IMR-90 (cell line): ENCODE measurements around the gene ARPC1A. TPM values are rescaled to one million over a fixed set of nuclear protein-coding genes. Genes with fewer than 3 reads are reported as not detected.

Source experiments
- ATAC-seq: fragments of 200-7000 bp; cut with Tn5 transposase; 2 replicates; pipeline ENCODE4 v1.9.1; 2020; ENCODE audit warnings: low read depth, mild to moderate bottlenecking, moderate library complexity
- BruUV-seq: library from RNA; stranded (reverse); fragments of 400-500 nt; replicated peaks from 2 replicates; lab custom pipeline; 2021; lab: Mats Ljungman, UMichigan
- CTCF ChIA-PET: fragments of 300-600 bp; formaldehyde crosslinking; extraction: SDS; loops from one replicate; lab custom pipeline; 2021; ENCODE audit warnings: antibody characterized with exemption; lab: Yijun Ruan, JAX
- POLR2A ChIA-PET: fragments of 300-600 bp; sonication (Branson Sonifier 250); formaldehyde crosslinking; loops from one replicate; lab custom pipeline; 2022; ENCODE audit warnings: antibody characterized with exemption; ENCODE audit not compliant: unreplicated experiment; lab: Charles Lee
- DNase-seq: peaks from one replicate; pipeline ENCODE4 v3.0.0; 2013
- H2AFZ ChIP-seq: replicated peaks from 2 replicates; pipeline ENCODE3; 2013; ENCODE audit warnings: low read length, mild to moderate bottlenecking; ENCODE audit not compliant: poor library complexity
- H2AK5ac ChIP-seq: 2 replicates; pipeline ENCODE4 v1.6.1; 2013; ENCODE audit warnings: low read depth, low read length, inconsistent platforms
- H2AK9ac ChIP-seq: replicated peaks from 2 replicates; pipeline ENCODE3; 2013; ENCODE audit warnings: mild to moderate bottlenecking, low read depth, low read length, moderate library complexity; ENCODE audit not compliant: poor library complexity
- H2BK120ac ChIP-seq: 2 replicates; pipeline ENCODE4 v1.6.1; 2013; ENCODE audit warnings: low read depth, low read length, inconsistent platforms
- H2BK15ac ChIP-seq: 3 replicates; pipeline ENCODE4 v1.6.1; 2013; ENCODE audit warnings: low read depth, low read length, inconsistent platforms
- H2BK20ac ChIP-seq: 2 replicates; pipeline ENCODE4 v1.6.1; 2013; ENCODE audit warnings: low read depth, mild to moderate bottlenecking, inconsistent platforms, low read length, moderate library complexity
- H2BK5ac ChIP-seq: 2 replicates; pipeline ENCODE4 v1.6.1; 2013; ENCODE audit warnings: mild to moderate bottlenecking, low read depth, low read length, inconsistent platforms; ENCODE audit not compliant: poor library complexity, severe bottlenecking
- H3K14ac ChIP-seq: replicated peaks from 2 replicates; pipeline ENCODE4 v1.6.1; 2013; ENCODE audit warnings: low read depth, low read length, inconsistent platforms
- H3K18ac ChIP-seq: 2 replicates; pipeline ENCODE4 v1.6.1; 2013; ENCODE audit warnings: low read depth, low read length, control low read depth
- H3K23ac ChIP-seq: 2 replicates; pipeline ENCODE4 v1.6.1; 2013; ENCODE audit warnings: low read depth, low read length, inconsistent platforms
- H3K27ac ChIP-seq: 2 replicates; pipeline ENCODE4 v1.5.1; 2013; ENCODE audit warnings: mild to moderate bottlenecking, control low read depth, low read length; ENCODE audit not compliant: insufficient read depth
- H3K27me3 ChIP-seq: 2 replicates; pipeline ENCODE4 v1.6.1; 2013; ENCODE audit warnings: low read length; ENCODE audit not compliant: control insufficient read depth, insufficient read depth
- H3K36me3 ChIP-seq: 2 replicates; pipeline ENCODE4 v1.6.1; 2013; ENCODE audit warnings: low read length, mixed read lengths; ENCODE audit not compliant: control insufficient read depth, insufficient read depth
- H3K4ac ChIP-seq: 2 replicates; pipeline ENCODE4 v1.6.1; 2013; ENCODE audit warnings: low read depth, low read length, inconsistent platforms
- H3K4me1 ChIP-seq: 2 replicates; pipeline ENCODE4 v1.6.1; 2013; ENCODE audit warnings: low read length, mixed read lengths; ENCODE audit not compliant: control insufficient read depth, insufficient read depth
- H3K4me2 ChIP-seq: 2 replicates; pipeline ENCODE4 v1.6.1; 2013; ENCODE audit warnings: low read depth, mild to moderate bottlenecking, control low read depth, low read length, moderate library complexity
- H3K4me3 ChIP-seq: 2 replicates; pipeline ENCODE4 v1.5.1; 2013; ENCODE audit warnings: low read depth, mild to moderate bottlenecking, control low read depth, low read length, moderate library complexity; ENCODE audit not compliant: insufficient read depth
- H3K56ac ChIP-seq: 2 replicates; pipeline ENCODE4 v1.6.1; 2013; ENCODE audit warnings: low read length, inconsistent platforms; ENCODE audit not compliant: insufficient read depth; ENCODE audit errors: extremely low read depth
- H3K79me1 ChIP-seq, 2 experiments: 2 replicates each; pipeline ENCODE4 v1.6.1; 2013; ENCODE audit warnings: low read length in 2 of 2, inconsistent platforms in 1 of 2, low read depth in 1 of 2
- H3K9ac ChIP-seq: 2 replicates; pipeline ENCODE4 v1.6.1; 2013; ENCODE audit warnings: low read depth, low read length, control low read depth
- H3K9me1 ChIP-seq: 2 replicates; pipeline ENCODE4 v1.6.1; 2013; ENCODE audit warnings: low read length, inconsistent platforms; ENCODE audit not compliant: insufficient read depth
- H3K9me3 ChIP-seq: 2 replicates; pipeline ENCODE4 v1.6.1; 2013; ENCODE audit warnings: low read length; ENCODE audit not compliant: control insufficient read depth, insufficient read depth
- H4K20me1 ChIP-seq: 2 replicates; pipeline ENCODE4 v1.6.1; 2013; ENCODE audit warnings: low read length, inconsistent platforms; ENCODE audit not compliant: insufficient read depth
- H4K5ac ChIP-seq: 2 replicates; pipeline ENCODE4 v1.6.1; 2013; ENCODE audit warnings: mild to moderate bottlenecking, low read depth, low read length, control low read depth
- H4K8ac ChIP-seq, 2 experiments: 2 replicates each; pipeline ENCODE4 v1.6.1; 2013; ENCODE audit warnings: low read depth in 2 of 2, low read length in 2 of 2, control low read depth in 1 of 2, inconsistent platforms in 1 of 2
- H4K91ac ChIP-seq: 2 replicates; pipeline ENCODE4 v1.6.1; 2013; ENCODE audit warnings: low read depth, low read length, inconsistent platforms; ENCODE audit not compliant: insufficient read depth
- BHLHE40 ChIP-seq: fragments of 150-350 bp; IDR thresholded peaks from 2 replicates; pipeline ENCODE4 v1.6.1; 2016; ENCODE audit warnings: mild to moderate bottlenecking, low read depth, low read length
- MAFK ChIP-seq: IDR thresholded peaks from 2 replicates; pipeline ENCODE4 v1.6.1; 2012; ENCODE audit warnings: low read depth, low read length, improper control_type of control experiment
- MXI1 ChIP-seq: IDR thresholded peaks from 2 replicates; pipeline ENCODE4 v1.6.1; 2012; ENCODE audit warnings: low read depth, mild to moderate bottlenecking, low read length, moderate library complexity, borderline replicate concordance
- NFE2L2 ChIP-seq: fragments of 150-350 bp; IDR thresholded peaks from 2 replicates; pipeline ENCODE4 v1.6.1; 2016; ENCODE audit warnings: low read depth, mild to moderate bottlenecking, low read length
- RAD21 ChIP-seq: IDR thresholded peaks from 2 replicates; pipeline ENCODE4 v1.6.1; 2012; ENCODE audit warnings: low read length, improper control_type of control experiment
- RFX5 ChIP-seq: IDR thresholded peaks from 2 replicates; pipeline ENCODE4 v1.8.0; 2012; ENCODE audit warnings: low read depth, mild to moderate bottlenecking, low read length, moderate library complexity
- SMC3 ChIP-seq: fragments of 150-350 bp; IDR thresholded peaks from 2 replicates; pipeline ENCODE4 v1.6.1; 2016; ENCODE audit warnings: low read depth, mild to moderate bottlenecking, antibody characterized with exemption, low read length, moderate library complexity
- WGBS, 2 experiments: methylation state at CpG; one replicate each; pipeline versions ENCODE4 v1.1.5 to v1.1.7; 2013; ENCODE audit warnings: missing lambda C conversion rate in 2 of 2; ENCODE audit not compliant: insufficient read length in 1 of 2; ENCODE audit errors: extremely low coverage in 2 of 2; 5-methylcytosine and 5-hydroxymethylcytosine counted together
- dilution Hi-C: fragments of 300-500 bp; cut with HindIII; formaldehyde crosslinking; loops from one replicate; pipeline ENCODE4 v1.14.3; 2018; ENCODE audit warnings: low sequenced_read_pairs; ENCODE audit not compliant: unreplicated experiment
- in situ Hi-C: fragments of 300-500 bp; cut with MboI; formaldehyde crosslinking; loops from 3 replicates; pipeline ENCODE4 v1.14.3; 2019; ENCODE audit warnings: low sequenced_read_pairs, inconsistent platforms, mixed read lengths
- intact Hi-C: fragments of 100-400 bp; cut with micrococcal nuclease; formaldehyde crosslinking; loops from 2 replicates; pipeline ENCODE4 v1.10.0; 2022
- polyA plus RNA-seq, 3 experiments: library from polyadenylated mRNA; depleted of rRNA; stranded (reverse); fragments of >200 nt; gene quantifications; 2 replicates each; pipeline ENCODE4 v1.2.3, GENCODE V29; 2012; ENCODE audit warnings: low replicate concordance in 1 of 3
- total RNA-seq: library from RNA; depleted of rRNA; stranded (reverse); fragments of >200 nt; gene quantifications from 2 replicates; pipeline ENCODE4 v1.2.3, GENCODE V29; 2012
- TF ChIP-seq, protein P1 (sequence below): conservative IDR thresholded peaks from 2 replicates; pipeline ENCODE4 v1.5.1; 2012; ENCODE audit warnings: mild to moderate bottlenecking, low read depth, low read length, improper control_type of control experiment

The ARPC1A gene
- total and polyA plus RNA-seq, 2 of the 4 experiments (the other 2 are of a cell fraction) = 253 to 327 TPM

GRCh38 chr7:99404235-99404976, 78.7 kb downstream of the ARPC1A start:
- DNase-seq (peak; percentile 59), ATAC-seq (0 out of 2 replicates have a peak, but pooled peaks have one; percentile 2)
- peaks cover 8% of the 10 kb centered on the region; the same call in 1 of the 2 replicates for H3K4me1 ChIP-seq
- no peak overlapping the region for H3K23ac ChIP-seq
- H3K36me3 ChIP-seq = peaks cover 42% of the 10 kb centered on the region
- H3K4me3 ChIP-seq = no peak overlapping the region
- ChIA-PET POLR2A (interaction anchor here (0.6 kb wide), 1 partner anchor 659 kb away, joined by 3 read pairs; no protein-coding TSS in a partner anchor), CTCF (no interaction called here)
- intact Hi-C loops = no loop called here
- no peak overlapping the region for H2BK20ac ChIP-seq
- H2BK5ac ChIP-seq = no peak overlapping the region
- no peak overlapping the region for H2AK5ac ChIP-seq
- H2BK120ac ChIP-seq = no peak overlapping the region
- H3K9ac ChIP-seq = no peak overlapping the region
- no peak overlapping the region for H4K8ac ChIP-seq
- H3K14ac ChIP-seq = no peak overlapping the region
- in situ Hi-C loops = no loop called here
- peak overlapping the region; percentile 1 for H2AFZ ChIP-seq
- H3K56ac ChIP-seq = no peak overlapping the region
- dilution Hi-C loops = no loop called here
- H3K79me1 ChIP-seq = peaks cover 18 to 77% of the 10 kb centered on the region in 2 experiments
- H3K9me3 ChIP-seq = no peaks in the 10 kb centered on the region
- H3K4ac ChIP-seq = no peak overlapping the region
- H3K18ac ChIP-seq = no peak overlapping the region
- H3K4me2 ChIP-seq = no peak overlapping the region
- TF ChIP-seq, protein P1, sequence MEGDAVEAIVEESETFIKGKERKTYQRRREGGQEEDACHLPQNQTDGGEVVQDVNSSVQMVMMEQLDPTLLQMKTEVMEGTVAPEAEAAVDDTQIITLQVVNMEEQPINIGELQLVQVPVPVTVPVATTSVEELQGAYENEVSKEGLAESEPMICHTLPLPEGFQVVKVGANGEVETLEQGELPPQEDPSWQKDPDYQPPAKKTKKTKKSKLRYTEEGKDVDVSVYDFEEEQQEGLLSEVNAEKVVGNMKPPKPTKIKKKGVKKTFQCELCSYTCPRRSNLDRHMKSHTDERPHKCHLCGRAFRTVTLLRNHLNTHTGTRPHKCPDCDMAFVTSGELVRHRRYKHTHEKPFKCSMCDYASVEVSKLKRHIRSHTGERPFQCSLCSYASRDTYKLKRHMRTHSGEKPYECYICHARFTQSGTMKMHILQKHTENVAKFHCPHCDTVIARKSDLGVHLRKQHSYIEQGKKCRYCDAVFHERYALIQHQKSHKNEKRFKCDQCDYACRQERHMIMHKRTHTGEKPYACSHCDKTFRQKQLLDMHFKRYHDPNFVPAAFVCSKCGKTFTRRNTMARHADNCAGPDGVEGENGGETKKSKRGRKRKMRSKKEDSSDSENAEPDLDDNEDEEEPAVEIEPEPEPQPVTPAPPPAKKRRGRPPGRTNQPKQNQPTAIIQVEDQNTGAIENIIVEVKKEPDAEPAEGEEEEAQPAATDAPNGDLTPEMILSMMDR = no peak
- TF ChIP-seq BHLHE40 (no peak), RAD21 (no peak), MAFK (no peak), MXI1 (peak; percentile 60; the same call in 1 of the 2 replicates), NFE2L2 (no peak), RFX5 (no peak), SMC3 (no peak)
- peaks cover 12% of the 10 kb centered on the region for H3K9me1 ChIP-seq
- peaks cover 68% of the 10 kb centered on the region for H4K20me1 ChIP-seq
- no TSS peak for BruUV-seq
- no peaks in the 10 kb centered on the region for H3K27me3 ChIP-seq
- H2BK15ac ChIP-seq = no peak overlapping the region
- no peak overlapping the region for H3K27ac ChIP-seq
- H4K5ac ChIP-seq = no peak overlapping the region
- WGBS, 2 experiments = 85% methylated on average over 16 of the region's 18 CpGs; no CpG with 5 or more reads in 1 of the 2 experiments
- H2AK9ac ChIP-seq = no peak overlapping the region
- no peak overlapping the region for H4K91ac ChIP-seq
